H1 (cell line): ENCODE data around the gene GNL3L. TPM values are rescaled to one million over a fixed set of nuclear protein-coding genes. Genes with fewer than 3 reads are reported as not detected.

Experiments used
- CTBP2 ChIP-seq: IDR thresholded peaks from 2 replicates; pipeline ENCODE4 v1.7.0; 2011; ENCODE audit warnings: borderline replicate concordance, mild to moderate bottlenecking, moderate library complexity, mixed read lengths, low read length; ENCODE audit not compliant: insufficient read depth, insufficient read length
- POLR2A ChIP-seq, 2 experiments: IDR thresholded peaks; 1 replicate in 1 of 2; 2 replicates in 1 of 2; pipeline ENCODE4 v1.6.1; 2011; ENCODE audit warnings: low read depth in 2 of 2, low read length in 2 of 2, mild to moderate bottlenecking in 2 of 2; ENCODE audit errors: control extremely low read depth in 1 of 2
- RFX5 ChIP-seq: IDR thresholded peaks from 2 replicates; pipeline ENCODE4 v1.6.1; 2011; ENCODE audit warnings: low read depth, low read length, improper control_type of control experiment, borderline replicate concordance
- SP2 ChIP-seq: IDR thresholded peaks from 2 replicates; pipeline ENCODE4 v1.6.1; 2012; ENCODE audit warnings: mild to moderate bottlenecking, low read length, inconsistent platforms
- YY1 ChIP-seq: IDR thresholded peaks from 2 replicates; pipeline ENCODE4 v1.6.1; 2011; ENCODE audit warnings: low read depth, mild to moderate bottlenecking, low read length
- polyA plus RNA-seq, 7 experiments: library from polyadenylated mRNA; depleted of rRNA in 3 of 7; stranded (reverse) in 5 of 7; unstranded in 2 of 7; fragments of >200 nt in 5 of 7; fragments of 200-250 nt in 2 of 7; gene quantifications; 1 replicate in 5 of 7; 2 replicates in 1 of 7; 4 replicates in 1 of 7; pipeline versions ENCODE4 v1.2.1 to v1.2.3, GENCODE V29; 2011 to 2013; ENCODE audit warnings: missing spikeins in 2 of 7, mixed read lengths in 2 of 7
- total RNA-seq: library from RNA; stranded (reverse); fragmentation: NEBNext Ultra II Directional; extraction: Animal tissue kit (Norgen Biotek cat#: 25700); gene quantifications from 2 replicates; pipeline ENCODE4 v1.2.1, GENCODE V29; 2021

The GNL3L gene
- total and polyA plus RNA-seq, 2 of the 8 experiments (the other 6 are each of a cell fraction or from before 2014, with no cell fraction given): 19.1 to 71.2 TPM

DNA sequence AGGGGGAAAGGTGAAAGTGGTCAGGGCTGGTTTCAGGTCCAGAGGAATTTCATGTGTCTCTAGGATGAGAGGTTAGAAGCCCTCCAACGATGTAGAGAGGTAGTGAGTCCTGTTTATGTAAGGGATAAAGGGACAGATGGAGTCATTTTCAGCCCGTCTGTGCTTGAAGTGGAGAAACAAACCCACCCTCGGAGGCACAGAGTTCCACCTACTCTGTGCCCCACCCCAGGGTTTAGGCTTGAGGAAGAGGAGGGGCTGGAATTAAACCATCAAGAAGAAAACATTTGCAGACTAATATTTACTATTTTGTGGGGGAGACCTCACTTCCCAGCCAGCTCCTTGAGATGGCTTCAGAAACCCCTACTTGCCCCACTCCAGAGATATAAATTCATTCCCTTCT is 868 bp upstream of the GNL3L start (continued):
- TF ChIP-seq CTBP2 (no peak), POLR2A (IDR thresholded peaks at IDR 0.05; ENCODE audit: control extremely low read depth in 1 of 2, low read depth in 2 of 2, low read length in 2 of 2) (no peak), SP2 (no peak), YY1 (no peak), RFX5 (no peak)
- TF ChIP-seq, all 59 proteins: peak for 0
